Epithelial cell of esophagus (primary cell): ENCODE measurements around the gene DIPK1A.

Experiments
- DNase-seq: peaks from one replicate; pipeline ENCODE4 v3.0.0; 2010; ENCODE audit warnings: low read depth
- H3K4me3 ChIP-seq: 2 replicates; pipeline ENCODE4 v1.5.1; 2011; ENCODE audit warnings: mild to moderate bottlenecking, low read length, control low read depth
- CTCF ChIP-seq: IDR thresholded peaks from 2 replicates; pipeline ENCODE4 v1.5.1; 2011; ENCODE audit warnings: low read depth, mild to moderate bottlenecking, low read length, control low read depth, inconsistent platforms; ENCODE audit not compliant: insufficient read depth; ENCODE audit errors: missing control alignments

The DIPK1A gene

GRCh38 chr1:92851729-92852128 is 109.5 kb downstream of the DIPK1A start:
- no peak overlapping the region for H3K4me3 ChIP-seq
- no peak for TF ChIP-seq CTCF
- DNase-seq: no peak

- no peak overlapping the region for H3K4me3 ChIP-seq
- DNase-seq: no peak
- TF ChIP-seq CTCF: no peak
These were observed 111.2 kb downstream of the DIPK1A start for GRCh38 chr1:92850019-92850418.

GRCh38 chr1:92848201-92848600 is 113.1 kb downstream of the DIPK1A start:
- DNase-seq: peak; percentile 87
- H3K4me3 ChIP-seq: no peak overlapping the region
- TF ChIP-seq CTCF: no peak

- no peak for TF ChIP-seq CTCF
- DNase-seq: no peak
These were observed 115.4 kb downstream of the DIPK1A start for GRCh38 chr1:92845908-92846307.

GRCh38 chr1:92844439-92844838 is 116.8 kb downstream of the DIPK1A start:
- no peak overlapping the region for H3K4me3 ChIP-seq
- TF ChIP-seq CTCF: no peak
- no peak for DNase-seq

More at GRCh38 chr1:92845908-92846307, 115.4 kb downstream of the DIPK1A start:
- H3K4me3 ChIP-seq: no peak overlapping the region

GRCh38 chr1:92843429-92844352 is 117.6 kb downstream of the DIPK1A start:
- H3K4me3 ChIP-seq: no peak overlapping the region
- no peak for DNase-seq
- TF ChIP-seq CTCF: no peak

- no peak for TF ChIP-seq CTCF
- no peak for DNase-seq
- no peak overlapping the region for H3K4me3 ChIP-seq
These were observed 118.2 kb downstream of the DIPK1A start for GRCh38 chr1:92843046-92843423.
